ENCODE data around the gene BDKRB2. TPM values are rescaled to one million over a fixed set of nuclear protein-coding genes. Genes with fewer than 3 reads are reported as not detected.

The BDKRB2 gene
- total and polyA plus RNA-seq, 2 donors (not counting 1 experiment from before 2014, with no cell fraction given), result 24.0 to 91.5 TPM

GRCh38 chr14:96238676-96239265, 34.1 kb downstream of the BDKRB2 start:
- H3K4me3 ChIP-seq (replicated peaks in 1 of 4; ENCODE audit: control extremely low read depth in 1 of 4, insufficient read depth in 1 of 4, low read depth in 3 of 4, low read length in 4 of 4), result no peak overlapping the region
- no peaks in the 10 kb centered on the region for H3K79me2 ChIP-seq (ENCODE audit: control insufficient read depth, insufficient read depth, low read length)
- no peak overlapping the region for H3K4me2 ChIP-seq (ENCODE audit: extremely low read depth, insufficient read depth, low read length)
- no peak for TF ChIP-seq EZH2 (IDR thresholded peaks at IDR 0.05; ENCODE audit: low read length, missing control alignments)
- TF ChIP-seq CTCF (conservative IDR thresholded peaks at IDR 0.05 in 1 of 2, IDR thresholded peaks at IDR 0.05 in 1 of 2; ENCODE audit: low read depth in 1 of 2, low read length in 2 of 2), result no peak
- peaks cover 2% of the 10 kb centered on the region for H3K36me3 ChIP-seq (ENCODE audit: control insufficient read depth, insufficient read depth, low read length)
- no peak overlapping the region for H3K9ac ChIP-seq (ENCODE audit: insufficient read depth, low read length)
- H2AFZ ChIP-seq (ENCODE audit: low read length), result no peak overlapping the region
- no peak overlapping the region for H3K27ac ChIP-seq (ENCODE audit: insufficient read depth, low read length)
- no peaks in the 10 kb centered on the region for H3K4me1 ChIP-seq (ENCODE audit: control insufficient read depth, extremely low read depth, insufficient read depth, low read length)
- H3K27me3 ChIP-seq (ENCODE audit: control insufficient read depth, insufficient read depth, low read length), result no peaks in the 10 kb centered on the region
- DNase-seq (ENCODE audit: low read depth in 2 of 2), result no peak
- H3K9me3 ChIP-seq (ENCODE audit: control insufficient read depth, insufficient read depth, low read depth, low read length), result no peaks in the 10 kb centered on the region
- no peaks in the 10 kb centered on the region for H4K20me1 ChIP-seq (ENCODE audit: control insufficient read depth, extremely low read depth, insufficient read depth, low read length)

- no peak for DNase-seq (ENCODE audit: low read depth in 2 of 2)
- no peaks in the 10 kb centered on the region for H3K4me1 ChIP-seq (ENCODE audit: control insufficient read depth, extremely low read depth, insufficient read depth, low read length)
- no peaks in the 10 kb centered on the region for H3K79me2 ChIP-seq (ENCODE audit: control insufficient read depth, insufficient read depth, low read length)
- H3K27me3 ChIP-seq (ENCODE audit: control insufficient read depth, insufficient read depth, low read length), result no peaks in the 10 kb centered on the region
- H3K27ac ChIP-seq (ENCODE audit: insufficient read depth, low read length), result no peak overlapping the region
- no peaks in the 10 kb centered on the region for H3K9me3 ChIP-seq (ENCODE audit: control insufficient read depth, insufficient read depth, low read depth, low read length)
- H2AFZ ChIP-seq (ENCODE audit: low read length), result no peak overlapping the region
- H4K20me1 ChIP-seq (ENCODE audit: control insufficient read depth, extremely low read depth, insufficient read depth, low read length), result no peaks in the 10 kb centered on the region
- peaks cover 2% of the 10 kb centered on the region for H3K36me3 ChIP-seq (ENCODE audit: control insufficient read depth, insufficient read depth, low read length)
- H3K4me3 ChIP-seq (replicated peaks in 1 of 4; ENCODE audit: control extremely low read depth in 1 of 4, insufficient read depth in 1 of 4, low read depth in 3 of 4, low read length in 4 of 4), result no peak overlapping the region
- no peak overlapping the region for H3K9ac ChIP-seq (ENCODE audit: insufficient read depth, low read length)
- TF ChIP-seq CTCF (conservative IDR thresholded peaks at IDR 0.05 in 1 of 2, IDR thresholded peaks at IDR 0.05 in 1 of 2; ENCODE audit: low read depth in 1 of 2, low read length in 2 of 2), result no peak
- no peak overlapping the region for H3K4me2 ChIP-seq (ENCODE audit: extremely low read depth, insufficient read depth, low read length)
These were observed 35.1 kb downstream of the BDKRB2 start for GRCh38 chr14:96239711-96240141.

GRCh38 chr14:96240641-96241040, 36.0 kb downstream of the BDKRB2 start:
- Histone ChIP-seq H3K79me2 (ENCODE audit: control insufficient read depth, insufficient read depth, low read length) (no peaks in the 10 kb centered on the region), H3K27ac (ENCODE audit: insufficient read depth, low read length) (no peak overlapping the region), H3K4me2 (ENCODE audit: extremely low read depth, insufficient read depth, low read length) (no peak overlapping the region), H3K9ac (ENCODE audit: insufficient read depth, low read length) (no peak overlapping the region), H2AFZ (ENCODE audit: low read length) (no peak overlapping the region), H3K9me3 (ENCODE audit: control insufficient read depth, insufficient read depth, low read depth, low read length) (no peaks in the 10 kb centered on the region), H3K4me1 (ENCODE audit: control insufficient read depth, extremely low read depth, insufficient read depth, low read length) (no peaks in the 10 kb centered on the region), H3K4me3 (replicated peaks in 1 of 4; ENCODE audit: control extremely low read depth in 1 of 4, insufficient read depth in 1 of 4, low read depth in 3 of 4, low read length in 4 of 4) (no peak overlapping the region), H3K36me3 (ENCODE audit: control insufficient read depth, insufficient read depth, low read length) (peaks cover 2% of the 10 kb centered on the region), H4K20me1 (ENCODE audit: control insufficient read depth, extremely low read depth, insufficient read depth, low read length) (no peaks in the 10 kb centered on the region), H3K27me3 (ENCODE audit: control insufficient read depth, insufficient read depth, low read length) (no peaks in the 10 kb centered on the region)
- TF ChIP-seq EZH2 (IDR thresholded peaks at IDR 0.05; ENCODE audit: low read length, missing control alignments) (no peak), CTCF (conservative IDR thresholded peaks at IDR 0.05 in 1 of 2, IDR thresholded peaks at IDR 0.05 in 1 of 2; ENCODE audit: low read depth in 1 of 2, low read length in 2 of 2) (no peak)
- DNase-seq (ENCODE audit: low read depth in 2 of 2), result no peak
